K562 (cell line): Measurements from ENCODE around the gene RAB31. TPM values are rescaled to one million over a fixed set of nuclear protein-coding genes. Genes with fewer than 3 reads are reported as not detected.

Source experiments
- BHLHE40 ChIP-seq: IDR thresholded peaks from 2 replicates; pipeline ENCODE4 v1.6.1; 2011; ENCODE audit warnings: low read length, improper control_type of control experiment
- CCNT2 ChIP-seq: IDR thresholded peaks from 2 replicates; pipeline ENCODE4 v1.6.1; 2011; ENCODE audit warnings: borderline replicate concordance, low read depth, mild to moderate bottlenecking, moderate library complexity, mixed read lengths, low read length; ENCODE audit not compliant: insufficient read length; ENCODE audit errors: extremely low read depth
- ESRRA ChIP-seq: fragments of 450-650 bp; IDR thresholded peaks from 2 replicates; pipeline ENCODE4 v1.6.1; 2014; ENCODE audit warnings: low read depth, mild to moderate bottlenecking, moderate library complexity, borderline replicate concordance
- MAZ ChIP-seq, 2 experiments: fragments of 450-650 bp in 1 of 2; sonication (generic) in 1 of 2; formaldehyde crosslinking; IDR thresholded peaks in 1 of 2; conservative IDR thresholded peaks in 1 of 2; 2 replicates each; pipeline versions ENCODE4 v1.4.0 to v1.5.0; 2020; ENCODE audit warnings: mild to moderate bottlenecking in 1 of 2, missing genetic modification reagents in 1 of 2
- MCM3 ChIP-seq: fragments of 450-650 bp; IDR thresholded peaks from 2 replicates; pipeline ENCODE4 v1.6.1; 2016
- MTA1 ChIP-seq: fragments of 450-650 bp; IDR thresholded peaks from 2 replicates; pipeline ENCODE4 v1.6.1; 2017; ENCODE audit warnings: borderline replicate concordance
- NCOR1 ChIP-seq: fragments of 450-650 bp; IDR thresholded peaks from 2 replicates; pipeline ENCODE4 v1.6.1; 2016; ENCODE audit warnings: mild to moderate bottlenecking, moderate library complexity
- PCBP1 ChIP-seq: fragments of 200-400 bp; formaldehyde crosslinking; IDR thresholded peaks from 2 replicates; pipeline ENCODE4 v1.6.1; 2018; ENCODE audit warnings: mild to moderate bottlenecking, low read depth, low read length; ENCODE audit not compliant: poor library complexity, severe bottlenecking
- SPI1 ChIP-seq: IDR thresholded peaks from 2 replicates; pipeline ENCODE4 v1.6.1; 2011; ENCODE audit warnings: low read depth, low read length, control low read depth, borderline replicate concordance
- THRAP3 ChIP-seq: fragments of 450-650 bp; IDR thresholded peaks from 2 replicates; pipeline ENCODE4 v1.6.1; 2016; ENCODE audit warnings: mild to moderate bottlenecking, inconsistent platforms, borderline replicate concordance
- TRIM25 ChIP-seq: fragments of 450-650 bp; IDR thresholded peaks from 2 replicates; pipeline ENCODE4 v1.7.0; 2016; ENCODE audit warnings: borderline replicate concordance
- ZBTB49 ChIP-seq: sonication (generic); formaldehyde crosslinking; IDR thresholded peaks from 2 replicates; pipeline ENCODE4 v1.8.0; 2022; ENCODE audit warnings: missing genetic modification reagents, mild to moderate bottlenecking, borderline replicate concordance
- ZBTB7A ChIP-seq: IDR thresholded peaks from 2 replicates; pipeline ENCODE4 v1.6.1; 2011; ENCODE audit warnings: low read depth, mild to moderate bottlenecking, low read length, moderate library complexity, borderline replicate concordance; ENCODE audit not compliant: control insufficient read depth
- ZBTB9 ChIP-seq: fragments of 450-650 bp; formaldehyde crosslinking; IDR thresholded peaks from 2 replicates; pipeline ENCODE4 v1.4.0; 2020; ENCODE audit warnings: mild to moderate bottlenecking, moderate library complexity
- ZFPM2 ChIP-seq: fragments of 250-450 bp; sonication (Bioruptor Pico); IDR thresholded peaks from 2 replicates; pipeline ENCODE4 v1.5.1; 2022; ENCODE audit warnings: mild to moderate bottlenecking
- ZNF589 ChIP-seq: fragments of 200-800 bp; sonication (Bioruptor generic); IDR thresholded peaks from 2 replicates; pipeline ENCODE4 v1.6.1; 2016; ENCODE audit warnings: low read depth, missing genetic modification characterization, missing compliant biosample characterization
- ZNF740 ChIP-seq, 3 experiments: fragments of 200-800 bp in 1 of 3; sonication (Bioruptor generic) in 1 of 3; sonication (generic) in 1 of 3; formaldehyde crosslinking in 1 of 3; IDR thresholded peaks; 2 replicates each; pipeline versions ENCODE4 v1.6.1 to v1.8.0; 2016 to 2022; ENCODE audit warnings: mild to moderate bottlenecking in 2 of 3, missing compliant biosample characterization in 2 of 3, missing genetic modification characterization in 2 of 3, missing genetic modification reagents in 1 of 3
- ZNF79 ChIP-seq: fragments of 250-450 bp; sonication (Bioruptor Pico); IDR thresholded peaks from 2 replicates; pipeline ENCODE4 v1.4.0; 2020; ENCODE audit warnings: low read depth, mild to moderate bottlenecking, moderate library complexity
- polyA plus RNA-seq, 8 experiments: library from polyadenylated mRNA; depleted of rRNA in 4 of 8; stranded (reverse) in 5 of 8; unstranded in 3 of 8; fragments of >200 nt; fragmentation: Nextera tagmentation in 2 of 8; fragmentation: Illumina TruSeq in 1 of 8; extraction: Ambion mirVana in 2 of 8; extraction: Trizol in 1 of 8; gene quantifications; 2 replicates each; pipeline versions ENCODE4 v1.2.1 to v1.2.3, GENCODE V29; 2011 to 2014; ENCODE audit warnings: inconsistent platforms in 1 of 8, missing spikeins in 1 of 8
- total RNA-seq, 7 experiments: library from RNA; depleted of rRNA in 6 of 7; stranded (reverse); fragments of >200 nt in 6 of 7; fragmentation: Illumina TruSeq in 2 of 7; extraction: Trizol in 2 of 7; gene quantifications; 2 replicates each; pipeline versions ENCODE4 v1.2.1 to v1.2.3, GENCODE V29; 2011 to 2021; ENCODE audit warnings: low replicate concordance in 1 of 7

The RAB31 gene
- total and polyA plus RNA-seq, 9 of the 15 experiments (the other 6 are each of a cell fraction or from before 2014, with no cell fraction given): 20.7 to 70.4 (median 41.3) TPM

GRCh38 chr18:9673296-9674251 lies 34.5 kb upstream of the RAB31 start (continued):
- TF ChIP-seq PCBP1: no peak
- TF ChIP-seq ZNF79 (CRISPR knock-in tag): no peak
- TF ChIP-seq ZBTB49: no peak
- no peak for TF ChIP-seq MTA1
- TF ChIP-seq THRAP3: no peak
- no peak for TF ChIP-seq ZNF589 (CRISPR knock-in tag)
- peak; percentile 50; the same call in 1 of the 2 replicates for TF ChIP-seq ESRRA
- TF ChIP-seq CCNT2: no peak
- TF ChIP-seq ZBTB9: 0 out of 2 replicates have a peak, but pooled peaks have one; percentile 35
- TF ChIP-seq NCOR1: no peak
- TF ChIP-seq BHLHE40: peak; percentile 9; the same call in 1 of the 2 replicates
- TF ChIP-seq SPI1: peak; percentile 94
- TF ChIP-seq MAZ (CRISPR knock-in tag; conservative IDR thresholded peaks at IDR 0.05 in 1 of 2, IDR thresholded peaks at IDR 0.05 in 1 of 2): peak in 1 of 2 experiments; percentile 38; a peak in 1 of 4 replicates
- TF ChIP-seq ZFPM2 (CRISPR knock-in tag): no peak
- TF ChIP-seq TRIM25: no peak
- no peak for TF ChIP-seq ZNF740 (CRISPR knock-in tag; IDR thresholded peaks at IDR 0.05)
- no peak for TF ChIP-seq ZNF740 (tag; IDR thresholded peaks at IDR 0.05)
- no peak for TF ChIP-seq ZBTB7A
- TF ChIP-seq MCM3: no peak
